Liver (tissue), 9 donors: ENCODE measurements around the gene TVP23A. TPM values are rescaled to one million over a fixed set of nuclear protein-coding genes. Genes with fewer than 3 reads are reported as not detected.

ENCODE experiments used
- DNase-seq: peaks from one replicate; pipeline ENCODE4 v3.0.0-alpha.2; 2017; ENCODE audit warnings: low spot score
- H3K27ac ChIP-seq, 2 donors: one replicate each; pipeline ENCODE4 v1.7.0; 2013; ENCODE audit warnings: inconsistent platforms in 2 of 2, low read length in 2 of 2, control low read depth in 1 of 2, low read depth in 1 of 2, mild to moderate bottlenecking in 1 of 2
- H3K27me3 ChIP-seq, 4 donors: one replicate each; pipeline versions ENCODE4 v1.6.1 to v1.7.0; 2013; ENCODE audit warnings: low read length in 3 of 4, inconsistent platforms in 1 of 4, mild to moderate bottlenecking in 1 of 4, moderate library complexity in 1 of 4; ENCODE audit not compliant: control insufficient read depth in 4 of 4, insufficient read depth in 4 of 4
- H3K36me3 ChIP-seq, 4 donors: one replicate each; pipeline versions ENCODE4 v1.6.1 to v1.7.0; 2013; ENCODE audit warnings: low read length in 3 of 4, mild to moderate bottlenecking in 3 of 4, low read depth in 1 of 4, moderate library complexity in 1 of 4; ENCODE audit not compliant: control insufficient read depth in 4 of 4, insufficient read depth in 3 of 4
- H3K4me1 ChIP-seq, 4 donors: one replicate each; pipeline versions ENCODE4 v1.6.1 to v1.7.0; 2013; ENCODE audit warnings: low read length in 3 of 4, mild to moderate bottlenecking in 3 of 4, moderate library complexity in 1 of 4; ENCODE audit not compliant: control insufficient read depth in 4 of 4, insufficient read depth in 4 of 4
- H3K4me3 ChIP-seq, 3 donors: one replicate each; pipeline versions ENCODE4 v1.6.1 to v1.7.0; 2013; ENCODE audit warnings: low read length in 3 of 3, control low read depth in 1 of 3, low read depth in 1 of 3, mild to moderate bottlenecking in 1 of 3
- H3K9ac ChIP-seq, 2 donors: one replicate each; pipeline ENCODE4 v1.7.0; 2013; ENCODE audit warnings: low read length in 2 of 2, mild to moderate bottlenecking in 2 of 2, moderate library complexity in 2 of 2, control low read depth in 1 of 2, low read depth in 1 of 2
- H3K9me3 ChIP-seq, 4 donors: one replicate each; pipeline versions ENCODE4 v1.6.1 to v1.7.0; 2013; ENCODE audit warnings: low read length in 3 of 4; ENCODE audit not compliant: control insufficient read depth in 4 of 4
- ATF3 ChIP-seq: IDR thresholded peaks from 2 replicates; pipeline ENCODE4 v1.6.1; 2016; ENCODE audit warnings: antibody characterized with exemption
- CTCF ChIP-seq: fragments of 150-350 bp; IDR thresholded peaks from 2 replicates; pipeline ENCODE4 v1.5.1; 2017; ENCODE audit warnings: improper control_type of control experiment, low read depth, low read length; ENCODE audit not compliant: missing input control
- EGR1 ChIP-seq, 2 donors: IDR thresholded peaks; 2 replicates each; pipeline ENCODE4 v1.6.1; 2016 to 2018; ENCODE audit warnings: antibody characterized with exemption in 2 of 2, low read depth in 2 of 2
- FOXA1 ChIP-seq: IDR thresholded peaks from 2 replicates; pipeline ENCODE4 v1.6.1; 2016; ENCODE audit warnings: antibody characterized with exemption
- FOXA2 ChIP-seq: IDR thresholded peaks from 2 replicates; pipeline ENCODE4 v1.6.1; 2016; ENCODE audit warnings: antibody characterized with exemption
- GABPA ChIP-seq, 2 donors: IDR thresholded peaks in 1 of 2; conservative IDR thresholded peaks in 1 of 2; 2 replicates each; pipeline ENCODE4 v1.6.1; 2016; ENCODE audit warnings: antibody characterized with exemption in 2 of 2, mild to moderate bottlenecking in 1 of 2, moderate library complexity in 1 of 2
- HNF4A ChIP-seq, 2 donors: conservative IDR thresholded peaks; 2 replicates each; pipeline ENCODE4 v1.6.1; 2016; ENCODE audit warnings: antibody characterized with exemption in 2 of 2, mild to moderate bottlenecking in 2 of 2
- HNF4G ChIP-seq: IDR thresholded peaks from 2 replicates; pipeline ENCODE4 v1.6.1; 2016; ENCODE audit warnings: antibody characterized with exemption
- JUND ChIP-seq, 2 donors: IDR thresholded peaks; 2 replicates each; pipeline ENCODE4 v1.6.1; 2016; ENCODE audit warnings: antibody characterized with exemption in 2 of 2
- MAX ChIP-seq: IDR thresholded peaks from 2 replicates; pipeline ENCODE4 v1.6.1; 2016; ENCODE audit warnings: antibody characterized with exemption
- NR2F2 ChIP-seq: IDR thresholded peaks from 2 replicates; pipeline ENCODE4 v1.6.1; 2016; ENCODE audit warnings: antibody characterized with exemption
- REST ChIP-seq: IDR thresholded peaks from 2 replicates; pipeline ENCODE4 v1.6.1; 2016; ENCODE audit warnings: antibody characterized with exemption, mild to moderate bottlenecking
- RXRA ChIP-seq, 2 donors: IDR thresholded peaks; 2 replicates each; pipeline ENCODE4 v1.6.1; 2017 to 2018; ENCODE audit warnings: antibody characterized with exemption in 2 of 2, mild to moderate bottlenecking in 1 of 2
- SP1 ChIP-seq: IDR thresholded peaks from 2 replicates; pipeline ENCODE4 v1.6.1; 2018; ENCODE audit warnings: antibody characterized with exemption, mild to moderate bottlenecking
- TAF1 ChIP-seq: conservative IDR thresholded peaks from 2 replicates; pipeline ENCODE4 v1.6.1; 2016; ENCODE audit warnings: antibody characterized with exemption, mild to moderate bottlenecking
- YY1 ChIP-seq: IDR thresholded peaks from 2 replicates; pipeline ENCODE4 v1.6.1; 2016; ENCODE audit warnings: antibody characterized with exemption, mild to moderate bottlenecking
- ZBTB33 ChIP-seq: IDR thresholded peaks from 2 replicates; pipeline ENCODE4 v1.6.1; 2016; ENCODE audit warnings: antibody characterized with exemption
- WGBS: extraction: QIAGEN DNeasy Blood & Tissue Kit; methylation state at CpG from one replicate; pipeline ENCODE4 v1.1.7; 2013; 5-methylcytosine and 5-hydroxymethylcytosine counted together
- polyA plus RNA-seq, 2 donors: library from polyadenylated mRNA; stranded (reverse) in 1 of 2; unstranded in 1 of 2; fragments of 200-250 nt in 1 of 2; fragments of >200 nt in 1 of 2; fragmentation: Nextera tagmentation in 1 of 2; extraction: Ambion mirVana in 1 of 2; gene quantifications; one replicate each; pipeline versions ENCODE4 v1.2.1 to v1.2.3, GENCODE V29; 2013 to 2015
- total RNA-seq, 2 donors: library from RNA; depleted of rRNA; stranded (reverse); fragments of >200 nt; gene quantifications; one replicate each; pipeline ENCODE4 v1.2.3, GENCODE V29; 2014
- donor health status: healthy.
- donor health status: healthy.
- donor health status: healthy.
- donor health status: healthy.
- donor health status: healthy.

The TVP23A gene
- total and polyA plus RNA-seq, 4 donors: 0.09 to 0.32 (median 0.09) TPM; not detected in 1

- Histone ChIP-seq H3K4me3 (no peak overlapping the region), H3K9me3 (no peaks in the 10 kb centered on the region), H3K27ac (no peak overlapping the region), H3K9ac (no peak overlapping the region), H3K36me3 (peaks cover 12 to 56% (median 27%) of the 10 kb centered on the region in 4 donors), H3K4me1 (no peaks in the 10 kb centered on the region), H3K27me3 (no peaks in the 10 kb centered on the region)
- WGBS: 91% methylated on average over 10 of the region's 10 CpGs
- TF ChIP-seq HNF4A (conservative IDR thresholded peaks at IDR 0.05) (no peak), YY1 (no peak), ATF3 (no peak), ZBTB33 (no peak), HNF4G (no peak), FOXA1 (no peak), CTCF (no peak), JUND (IDR thresholded peaks at IDR 0.05) (no peak), REST (no peak), GABPA (IDR thresholded peaks at IDR 0.05 in 1 of 2, conservative IDR thresholded peaks at IDR 0.05 in 1 of 2) (no peak), SP1 (no peak), EGR1 (IDR thresholded peaks at IDR 0.05; ENCODE audit: low read depth in 2 of 2) (no peak), TAF1 (no peak), RXRA (IDR thresholded peaks at IDR 0.05) (no peak), MAX (no peak), FOXA2 (no peak), NR2F2 (no peak)
- DNase-seq: no peak
Measured at GRCh38 chr16:10752843-10753523, 65.6 kb downstream of the TVP23A start.
